WTC11 (cell line): Measurements from ENCODE around the gene LAMTOR4. TPM values are rescaled to one million over a fixed set of nuclear protein-coding genes. Genes with fewer than 3 reads are reported as not detected.

Experiments
- AFF4 ChIP-seq: sonication (generic); formaldehyde crosslinking; IDR thresholded peaks from 2 replicates; pipeline ENCODE4 v1.8.1; 2023; ENCODE audit warnings: mild to moderate bottlenecking, missing genetic modification reagents, borderline replicate concordance
- ATF1 ChIP-seq: sonication (generic); formaldehyde crosslinking; IDR thresholded peaks from 2 replicates; pipeline ENCODE4 v1.8.1; 2023; ENCODE audit warnings: mild to moderate bottlenecking, moderate library complexity, missing genetic modification reagents
- ELF4 ChIP-seq: sonication (generic); formaldehyde crosslinking; IDR thresholded peaks from 2 replicates; pipeline ENCODE4 v1.8.1; 2022; ENCODE audit warnings: low read depth, mild to moderate bottlenecking, moderate library complexity, missing genetic modification reagents
- EMX1 ChIP-seq: fragments of 250-450 bp; sonication (Bioruptor Pico); IDR thresholded peaks from 2 replicates; pipeline ENCODE4 v1.8.0; 2021; ENCODE audit warnings: mild to moderate bottlenecking
- ETV6 ChIP-seq: sonication (generic); formaldehyde crosslinking; IDR thresholded peaks from 2 replicates; pipeline ENCODE4 v1.8.1; 2022; ENCODE audit warnings: mild to moderate bottlenecking, missing genetic modification reagents
- HMGXB4 ChIP-seq: sonication (generic); formaldehyde crosslinking; IDR thresholded peaks from 2 replicates; pipeline ENCODE4 v1.8.1; 2023; ENCODE audit warnings: mild to moderate bottlenecking, moderate library complexity, missing genetic modification reagents
- IRF1 ChIP-seq: sonication (generic); formaldehyde crosslinking; IDR thresholded peaks from 2 replicates; pipeline ENCODE4 v1.8.0; 2023; ENCODE audit warnings: missing genetic modification reagents
- MXD4 ChIP-seq: fragments of 250-450 bp; sonication (Bioruptor Pico); IDR thresholded peaks from 2 replicates; pipeline ENCODE4 v1.8.0; 2021; ENCODE audit warnings: mild to moderate bottlenecking, moderate library complexity, borderline replicate concordance
- MYBL2 ChIP-seq: sonication (generic); formaldehyde crosslinking; IDR thresholded peaks from 2 replicates; pipeline ENCODE4 v1.8.1; 2023; ENCODE audit warnings: mild to moderate bottlenecking, moderate library complexity, missing genetic modification reagents
- NR2C2 ChIP-seq: sonication (generic); formaldehyde crosslinking; IDR thresholded peaks from 2 replicates; pipeline ENCODE4 v1.8.0; 2022; ENCODE audit warnings: mild to moderate bottlenecking, missing genetic modification reagents
- NR3C1 ChIP-seq: sonication (generic); formaldehyde crosslinking; conservative IDR thresholded peaks from 2 replicates; pipeline ENCODE4 v1.8.1; 2023; ENCODE audit warnings: low read depth, mild to moderate bottlenecking, missing genetic modification reagents
- RELA ChIP-seq: sonication (generic); formaldehyde crosslinking; IDR thresholded peaks from 2 replicates; pipeline ENCODE4 v1.8.1; 2022; ENCODE audit warnings: missing genetic modification reagents, mild to moderate bottlenecking, borderline replicate concordance
- SMAD3 ChIP-seq: sonication (generic); formaldehyde crosslinking; IDR thresholded peaks from 2 replicates; pipeline ENCODE4 v1.8.0; 2022; ENCODE audit warnings: missing genetic modification reagents, mild to moderate bottlenecking, borderline replicate concordance
- SOX15 ChIP-seq: fragments of 250-450 bp; sonication (Bioruptor Pico); IDR thresholded peaks from 2 replicates; pipeline ENCODE4 v1.9.0; 2021; ENCODE audit warnings: mild to moderate bottlenecking
- STAT6 ChIP-seq: sonication (generic); formaldehyde crosslinking; conservative IDR thresholded peaks from 2 replicates; pipeline ENCODE4 v1.8.1; 2023; ENCODE audit warnings: mild to moderate bottlenecking, low read depth, missing genetic modification reagents, moderate library complexity
- TEAD1 ChIP-seq: sonication (generic); formaldehyde crosslinking; IDR thresholded peaks from 2 replicates; pipeline ENCODE4 v1.8.0; 2022; ENCODE audit warnings: mild to moderate bottlenecking, missing genetic modification reagents
- TEAD4 ChIP-seq: sonication (generic); formaldehyde crosslinking; IDR thresholded peaks from 2 replicates; pipeline ENCODE4 v1.8.0; 2022; ENCODE audit warnings: mild to moderate bottlenecking, missing genetic modification reagents
- TP53 ChIP-seq: sonication (generic); formaldehyde crosslinking; IDR thresholded peaks from 2 replicates; pipeline ENCODE4 v1.8.1; 2023; ENCODE audit warnings: mild to moderate bottlenecking, missing genetic modification reagents
- ZBTB21 ChIP-seq: sonication (generic); formaldehyde crosslinking; IDR thresholded peaks from 2 replicates; pipeline ENCODE4 v1.8.1; 2023; ENCODE audit warnings: mild to moderate bottlenecking, missing genetic modification reagents, borderline replicate concordance
- ZMAT4 ChIP-seq: fragments of 250-450 bp; sonication (Bioruptor Pico); IDR thresholded peaks from 2 replicates; pipeline ENCODE4 v1.9.0; 2021; ENCODE audit warnings: mild to moderate bottlenecking
- ZNF121 ChIP-seq: sonication (generic); formaldehyde crosslinking; IDR thresholded peaks from 2 replicates; pipeline ENCODE4 v1.8.0; 2023; ENCODE audit warnings: missing genetic modification reagents
- ZNF138 ChIP-seq: sonication (generic); formaldehyde crosslinking; conservative IDR thresholded peaks from 2 replicates; pipeline ENCODE4 v1.8.1; 2022; ENCODE audit warnings: mild to moderate bottlenecking, moderate library complexity, missing genetic modification reagents
- ZNF219 ChIP-seq: sonication (generic); formaldehyde crosslinking; IDR thresholded peaks from 2 replicates; pipeline ENCODE4 v1.8.0; 2023; ENCODE audit warnings: missing genetic modification reagents, mild to moderate bottlenecking, borderline replicate concordance
- ZNF396 ChIP-seq: fragments of 250-450 bp; sonication (Bioruptor Pico); IDR thresholded peaks from 2 replicates; pipeline ENCODE4 v1.8.0; 2021; ENCODE audit warnings: mild to moderate bottlenecking, moderate library complexity, borderline replicate concordance
- ZNF423 ChIP-seq: fragments of 250-450 bp; sonication (Bioruptor Pico); IDR thresholded peaks from 2 replicates; pipeline ENCODE4 v2.1.2; 2022; ENCODE audit warnings: mild to moderate bottlenecking, moderate library complexity
- ZNF425 ChIP-seq: fragments of 250-450 bp; sonication (Bioruptor Pico); conservative IDR thresholded peaks from 2 replicates; pipeline ENCODE4 v1.9.0; 2021; ENCODE audit warnings: mild to moderate bottlenecking
- total RNA-seq: library from RNA; stranded (reverse); gene quantifications from 3 replicates; pipeline ENCODE4 v1.2.3, GENCODE V29; 2021

The LAMTOR4 gene
- total RNA-seq, 1 experiment from 2014 or later = 199 TPM

GRCh38 chr7:100101016-100101862, 47.5 kb upstream of the LAMTOR4 start, which contains the start of the genes AP4M1 and MCM7 (continued):
- TF ChIP-seq AFF4 (CRISPR knock-in tag) (no peak), ZNF425 (CRISPR knock-in tag) (no peak), NR3C1 (no peak), MXD4 (CRISPR knock-in tag) (no peak), ETV6 (CRISPR knock-in tag) (peak; percentile 38; the same call in 1 of the 2 replicates), ZNF138 (CRISPR knock-in tag) (no peak), TEAD1 (CRISPR knock-in tag) (peak; percentile 93), HMGXB4 (CRISPR knock-in tag) (peak; percentile 51; the same call in 1 of the 2 replicates), ZMAT4 (CRISPR knock-in tag) (no peak), SMAD3 (CRISPR knock-in tag) (no peak), STAT6 (CRISPR knock-in tag) (no peak), TEAD4 (CRISPR knock-in tag) (peak; percentile 62; the same call in 1 of the 2 replicates), EMX1 (CRISPR knock-in tag) (no peak), IRF1 (CRISPR knock-in tag) (peak; percentile 40; the same call in 1 of the 2 replicates), ZBTB21 (CRISPR knock-in tag) (no peak), ELF4 (CRISPR knock-in tag) (no peak), RELA (no peak), ZNF396 (CRISPR knock-in tag) (no peak), NR2C2 (CRISPR knock-in tag) (no peak), MYBL2 (CRISPR knock-in tag) (peak; percentile 82; the same call in 1 of the 2 replicates), TP53 (CRISPR knock-in tag) (no peak), ATF1 (CRISPR knock-in tag) (0 out of 2 replicates have a peak, but pooled peaks have one; percentile 85), ZNF423 (CRISPR knock-in tag) (no peak), SOX15 (CRISPR knock-in tag) (no peak), ZNF219 (CRISPR knock-in tag) (no peak), ZNF121 (CRISPR knock-in tag) (no peak)
